Measurements from ENCODE around the gene UBTD1.
A peak's percentile ranks its signal among the peaks of the same experiment; 100 is the strongest.

UBTD1 gene

DNA sequence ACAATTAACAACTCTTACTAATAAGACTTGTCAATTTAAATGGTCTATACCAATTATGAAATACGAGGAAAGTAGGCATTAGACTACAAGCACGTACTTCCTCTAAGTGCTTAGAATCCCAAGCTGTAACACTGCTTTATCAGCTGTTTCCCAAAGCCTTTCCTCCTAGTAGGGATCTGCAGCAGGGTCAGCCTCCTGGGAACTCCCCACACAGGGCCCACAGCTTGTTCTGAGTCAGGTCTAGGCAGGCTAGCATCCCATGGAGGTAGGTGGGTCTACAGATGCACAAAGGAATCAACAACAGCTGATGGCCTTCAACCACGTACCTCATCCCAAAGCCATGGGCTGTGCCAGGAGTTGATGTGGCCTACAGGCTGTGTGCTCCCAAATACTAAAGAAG lies 15.2 kb upstream of the UBTD1 start:
- peak; percentile 69 for DNase-seq (ENCODE audit: low read depth)

DNA sequence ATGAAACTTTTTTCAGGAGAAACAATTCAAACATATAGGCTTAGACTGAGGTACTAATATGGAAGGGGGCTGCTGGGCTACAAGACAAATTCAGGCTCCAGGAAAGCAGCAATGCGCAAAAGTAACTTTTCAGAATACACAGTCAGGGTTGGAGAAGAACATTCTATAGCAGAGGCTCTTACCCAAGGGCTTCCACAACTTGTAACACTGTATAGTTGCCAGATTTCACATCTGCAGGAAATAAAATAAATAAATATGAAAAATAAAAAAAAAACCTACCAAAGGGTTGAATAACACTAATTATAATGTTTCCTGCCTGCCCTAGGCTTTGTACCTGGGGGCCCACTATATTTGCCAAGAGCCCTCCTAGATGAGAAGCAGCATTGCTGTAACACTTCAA lies 14.8 kb upstream of the UBTD1 start:
- DNase-seq (ENCODE audit: low read depth) = peak; percentile 33

DNA sequence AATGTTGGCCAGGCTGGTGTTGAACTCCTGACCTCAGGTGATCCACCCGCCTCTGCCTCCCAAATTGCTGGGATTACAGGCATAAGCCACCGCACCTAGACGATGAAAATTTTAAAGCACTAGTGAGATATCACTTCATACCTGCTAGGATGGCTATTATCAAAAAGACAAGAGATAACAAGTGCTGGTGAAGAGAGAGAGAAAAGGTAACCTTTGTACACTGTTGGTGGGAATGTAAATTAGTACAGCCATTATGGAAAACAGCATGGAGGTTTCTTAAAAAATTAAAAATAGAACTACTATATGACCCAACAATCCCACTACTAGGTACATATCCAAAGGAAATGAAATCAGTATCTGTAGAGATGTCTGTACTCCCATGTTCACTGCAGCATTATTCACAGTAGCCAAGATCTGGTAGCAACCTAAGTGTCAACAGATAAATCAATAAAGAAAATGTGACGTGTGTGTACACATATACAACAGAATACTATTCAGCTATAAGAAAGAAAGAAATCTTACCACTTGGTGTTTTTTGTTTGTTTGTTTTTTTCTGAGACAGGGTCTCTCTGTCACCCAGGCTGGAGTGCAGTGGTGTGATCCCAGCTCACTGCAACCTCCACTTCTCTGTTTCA lies 13.0 kb upstream of the UBTD1 start:
- no peak for DNase-seq (ENCODE audit: low read depth)

DNA sequence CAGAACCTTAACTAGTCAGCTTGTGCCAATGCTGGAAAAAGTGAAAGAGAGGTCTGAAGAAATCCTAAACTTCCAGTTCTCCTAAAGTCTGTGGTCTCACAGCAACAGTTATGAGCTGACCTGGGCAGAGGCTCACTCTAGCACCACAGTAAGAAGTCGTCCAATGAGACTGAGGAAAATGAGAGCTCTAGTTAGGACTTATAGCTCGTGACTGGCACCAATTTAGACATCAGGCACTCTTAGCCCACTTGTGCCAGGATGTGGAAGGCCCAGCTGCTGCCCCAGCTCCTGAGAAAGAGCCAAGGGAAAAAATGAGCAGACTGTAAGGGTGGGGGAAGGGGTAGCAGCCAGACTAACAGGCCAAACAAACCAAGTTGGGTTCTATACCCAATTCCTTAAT lies 8.1 kb upstream of the UBTD1 start:
- DNase-seq (ENCODE audit: low read depth) = no peak

DNA sequence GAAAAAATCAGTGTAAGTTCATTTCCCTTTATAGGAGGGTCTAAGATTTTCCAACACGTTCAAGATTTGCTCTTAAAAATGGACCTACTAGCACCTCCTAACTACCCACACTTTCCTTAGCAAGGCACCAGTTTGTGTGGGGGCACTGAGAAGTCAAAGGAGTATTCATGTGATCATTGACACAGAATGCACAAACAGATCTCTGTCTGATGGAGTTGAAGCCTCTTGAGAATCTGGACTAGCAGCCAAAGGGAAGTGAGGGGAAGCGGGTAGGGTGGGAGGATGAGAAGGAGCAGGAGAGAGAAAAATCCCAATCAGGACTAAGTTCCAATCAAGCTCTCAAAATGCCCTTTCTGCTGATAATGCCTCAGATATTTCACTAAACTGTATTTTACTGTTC lies 4.6 kb upstream of the UBTD1 start:
- DNase-seq (ENCODE audit: low read depth) = no peak

DNA sequence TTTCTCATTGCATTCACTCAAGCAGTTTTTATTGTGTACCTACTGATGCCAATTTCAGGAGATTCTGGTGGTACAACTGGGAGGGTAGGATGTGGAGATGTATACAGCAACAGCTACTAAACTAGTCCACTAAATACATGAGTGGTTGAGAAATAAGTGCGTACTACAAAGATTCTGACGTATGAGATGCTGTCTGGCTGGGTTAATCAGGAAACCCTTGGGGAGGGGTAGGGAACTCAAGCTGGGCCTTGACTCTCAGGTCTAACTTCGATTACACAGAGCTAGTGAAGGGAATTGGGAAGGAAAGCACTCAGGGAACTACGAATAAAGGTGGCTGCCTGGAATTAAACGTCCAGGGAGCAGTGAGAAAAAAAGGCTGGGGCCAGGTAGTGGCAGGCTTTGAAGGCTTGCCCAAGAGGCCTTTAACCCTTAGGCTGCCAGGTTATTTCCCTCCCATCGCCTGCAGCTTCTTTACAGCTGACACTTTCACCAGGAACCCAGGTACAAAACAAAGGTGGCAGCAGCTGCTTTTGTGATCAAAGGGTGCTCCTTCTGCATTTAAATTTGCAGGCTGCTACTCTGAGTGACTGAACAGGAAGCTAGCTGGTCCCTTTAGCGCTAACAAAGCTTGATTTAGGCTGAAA lies 3.7 kb upstream of the UBTD1 start:
- DNase-seq (ENCODE audit: low read depth) = peak; percentile 51

DNA sequence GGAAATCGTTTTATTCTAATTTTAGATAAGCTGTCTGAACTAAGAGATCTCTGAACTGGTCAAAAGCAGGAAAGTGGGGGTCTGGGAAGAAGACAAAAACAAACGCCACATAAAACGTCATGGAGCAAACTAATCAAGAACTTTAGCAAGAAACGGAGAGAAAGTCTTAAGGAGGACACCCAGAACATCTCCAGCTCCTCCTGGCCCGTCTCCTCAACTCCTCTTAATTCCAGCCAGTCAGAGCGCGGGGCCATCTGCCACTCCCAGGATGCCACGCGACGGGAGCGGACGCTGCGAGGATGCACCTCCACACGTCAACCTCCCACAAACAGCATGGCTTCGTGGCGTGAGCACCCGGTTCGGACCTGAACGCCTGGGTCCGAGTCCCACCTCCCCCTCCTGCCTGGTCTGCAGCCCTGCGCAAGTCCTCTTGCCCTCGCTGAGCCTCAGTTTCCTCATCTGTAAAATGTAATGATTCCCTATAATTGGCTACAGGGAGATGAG lies 1.1 kb upstream of the UBTD1 start:
- peak; percentile 88 for DNase-seq (ENCODE audit: low read depth)

DNA sequence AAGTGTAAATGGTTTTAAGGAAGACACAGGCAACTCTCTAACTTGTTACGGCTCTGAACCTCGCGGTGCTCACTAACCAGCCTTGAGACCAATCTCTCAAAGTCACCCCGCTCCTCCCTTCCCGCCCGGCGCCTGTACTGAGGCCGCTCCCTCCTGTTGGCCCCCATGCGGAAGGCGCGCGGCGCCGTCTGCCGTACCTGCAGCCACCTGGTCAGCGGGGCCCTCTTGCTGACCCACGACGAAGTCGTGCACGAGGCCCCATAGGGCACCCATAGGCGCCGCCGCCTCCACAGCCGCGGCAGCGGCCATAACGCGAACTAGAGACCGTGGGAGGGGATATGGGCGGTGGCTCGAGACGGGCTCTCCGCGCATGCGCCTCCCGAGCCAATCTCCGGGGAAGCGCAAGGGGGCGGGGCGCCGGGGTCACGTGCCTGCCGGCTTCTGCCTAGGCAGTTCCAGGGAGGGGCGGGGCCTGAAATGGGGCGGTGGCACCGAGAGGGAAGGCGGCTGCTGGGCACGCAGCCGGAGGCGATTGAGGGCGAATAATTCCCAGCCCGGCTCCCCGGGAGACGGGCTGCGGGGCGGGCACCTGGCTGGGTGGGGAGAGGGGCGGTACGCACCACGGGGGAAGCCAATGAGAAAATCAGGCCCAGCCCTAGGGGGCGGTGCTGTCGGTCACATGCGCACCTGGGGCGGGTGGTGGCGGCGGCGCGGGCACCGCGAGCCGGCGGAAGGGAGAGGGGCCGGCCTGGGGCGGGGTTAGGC lies 466 bp upstream of the UBTD1 start, which contains the start of gene MMS19:
Gene MMS19 (minus strand): TSS at position 347 of the 765 bp plus-strand sequence. CDS start 38 bp downstream, at position 309.
- DNase-seq (ENCODE audit: low read depth) = peak; percentile 98

DNA sequence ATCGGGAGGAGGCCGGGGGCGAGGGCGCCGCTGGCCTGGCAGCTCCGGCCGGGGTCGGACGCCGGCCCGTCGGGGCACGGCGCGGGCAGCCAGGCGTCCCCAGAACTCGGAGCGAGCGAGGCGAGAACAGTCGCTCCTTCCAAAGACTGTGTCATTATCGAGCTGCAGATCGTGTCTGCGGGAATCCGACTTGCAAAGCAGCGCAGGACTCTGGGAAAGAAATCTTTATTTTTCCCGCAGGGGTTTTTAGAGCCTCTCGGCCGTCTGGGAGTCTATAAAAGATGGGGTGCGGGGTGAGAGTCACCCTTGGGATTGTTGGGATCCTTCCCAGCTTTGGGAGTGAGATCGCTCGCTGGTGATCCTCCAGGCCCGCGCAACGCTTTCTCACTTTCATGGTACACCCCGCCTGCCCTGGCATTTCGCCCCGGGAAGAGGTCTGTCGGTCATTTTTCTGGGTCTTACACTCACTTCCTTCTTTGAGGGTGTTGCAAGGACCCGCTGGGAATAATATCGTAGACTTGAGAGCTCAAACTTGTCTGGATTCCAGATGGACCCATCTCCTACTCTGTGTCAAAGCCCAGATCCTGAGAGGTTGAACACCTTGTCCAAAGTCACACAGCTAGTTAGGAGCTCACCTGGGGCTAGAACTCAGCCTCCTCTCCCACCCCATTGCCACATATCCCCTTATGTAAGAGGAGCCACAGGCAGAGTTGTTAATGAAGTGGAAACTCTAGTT lies 1.0 kb downstream of the UBTD1 start:
- peak; percentile 68 for DNase-seq (ENCODE audit: low read depth)

DNA sequence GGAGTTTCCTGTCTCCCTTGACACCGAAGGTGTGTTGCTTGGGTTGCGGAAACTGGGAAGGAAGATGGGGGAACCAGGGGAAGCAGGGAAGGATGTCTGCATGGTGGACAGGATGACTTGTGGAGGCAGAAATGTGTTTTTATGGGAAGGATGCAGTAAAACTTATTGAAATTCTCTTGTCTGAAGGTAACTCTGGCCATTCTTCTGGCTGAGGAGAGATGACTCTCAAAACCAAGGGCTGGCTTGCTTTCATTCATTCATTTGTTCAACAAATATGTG lies 1.5 kb downstream of the UBTD1 start:
- no peak for DNase-seq (ENCODE audit: low read depth)

DNA sequence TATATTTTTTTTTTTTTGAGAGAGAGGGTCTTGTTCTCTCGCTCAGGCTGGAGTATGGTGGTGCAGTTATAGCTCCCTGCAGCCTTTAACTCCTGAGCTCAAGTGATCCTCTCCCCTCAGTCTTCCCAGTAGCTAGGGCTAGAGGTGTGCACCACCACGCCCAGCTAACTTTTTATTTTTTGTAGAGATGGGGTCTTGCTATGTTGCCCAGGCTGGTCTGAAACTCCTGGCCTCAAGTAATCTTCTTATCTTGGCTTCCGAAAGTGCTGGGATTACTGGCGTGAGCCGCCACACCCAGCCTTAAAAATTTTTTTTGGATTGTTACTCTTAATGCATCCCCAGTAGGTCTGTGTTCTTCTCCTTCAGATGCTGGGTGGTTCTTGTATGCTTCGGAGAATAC lies 4.2 kb downstream of the UBTD1 start:
- DNase-seq (ENCODE audit: low read depth) = no peak

DNA sequence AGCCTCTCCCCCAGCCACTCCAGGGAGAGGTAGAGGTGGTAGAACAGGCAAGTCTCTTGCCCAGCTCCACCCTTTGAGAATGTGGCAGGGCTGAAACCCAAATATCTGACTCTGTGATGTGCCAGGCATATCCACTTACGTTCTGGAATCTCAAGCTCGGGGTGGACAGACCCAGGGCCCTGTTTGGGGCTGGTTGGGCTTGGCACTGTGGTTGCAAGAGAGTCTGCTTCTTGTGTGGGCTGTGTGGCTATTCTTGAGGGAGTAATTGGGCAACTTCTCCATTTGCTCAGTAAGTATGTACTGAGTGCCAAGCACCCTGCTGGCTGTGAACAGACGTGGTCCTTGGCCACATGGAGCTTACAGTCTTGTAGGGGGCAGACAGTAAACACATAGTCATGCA lies 4.7 kb downstream of the UBTD1 start:
- no peak for DNase-seq (ENCODE audit: low read depth)

DNA sequence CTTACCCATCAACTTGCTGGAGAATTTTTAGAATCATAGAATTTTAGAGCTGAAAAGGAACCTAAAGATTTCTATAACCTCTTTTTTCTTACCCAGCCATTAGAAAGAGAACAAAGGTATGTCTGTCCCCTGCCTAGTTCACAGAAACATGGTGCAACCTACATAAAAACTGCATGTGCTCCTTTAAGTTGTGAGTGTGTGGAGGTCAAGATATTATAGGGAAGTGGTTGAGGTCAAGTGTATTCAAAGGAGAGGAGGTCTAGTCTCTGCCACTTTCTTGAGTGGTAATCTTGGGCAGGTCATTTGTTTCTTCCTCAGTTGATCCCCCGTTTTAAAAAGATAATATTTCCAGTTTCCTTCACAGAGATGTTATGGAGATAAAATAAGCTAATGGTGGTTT lies 6.4 kb downstream of the UBTD1 start:
- DNase-seq (ENCODE audit: low read depth) = no peak

DNA sequence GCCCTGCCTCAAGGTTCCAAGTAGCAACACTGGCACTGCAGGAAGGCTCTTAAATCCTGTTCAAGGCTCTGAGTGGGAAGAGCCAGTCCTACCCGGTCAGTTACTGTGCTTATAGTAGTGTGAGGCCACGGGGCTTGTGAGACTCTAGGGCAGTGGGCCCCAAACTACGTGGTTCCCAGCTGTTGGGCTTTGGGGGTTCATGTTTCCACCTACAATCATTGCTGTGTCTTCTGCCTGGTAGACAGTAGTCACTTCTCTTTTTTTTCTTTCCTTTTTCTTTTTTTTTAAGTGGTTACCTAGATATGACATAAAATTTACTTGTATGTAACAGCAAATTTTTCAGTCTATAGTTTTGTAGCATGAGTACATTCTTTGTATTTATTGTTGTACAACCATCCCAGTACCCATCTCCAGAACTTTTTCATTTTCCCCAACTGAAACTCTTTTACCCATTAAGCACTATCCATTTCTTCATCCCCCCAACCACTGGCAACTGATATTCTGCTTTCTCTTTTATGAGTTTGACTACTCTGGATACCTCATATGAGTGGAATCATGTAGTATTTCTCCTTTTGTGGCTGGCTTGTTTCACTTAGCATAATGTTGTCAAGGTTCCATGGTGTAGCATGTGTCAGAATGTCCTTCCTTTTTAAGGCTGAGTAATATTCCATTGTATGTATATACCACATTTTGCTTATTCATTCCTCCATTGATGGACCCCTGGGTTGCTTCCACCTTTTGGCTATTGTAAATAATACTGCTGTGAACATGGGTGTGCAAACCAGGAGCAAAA lies 7.7 kb downstream of the UBTD1 start:
- DNase-seq (ENCODE audit: low read depth) = no peak

DNA sequence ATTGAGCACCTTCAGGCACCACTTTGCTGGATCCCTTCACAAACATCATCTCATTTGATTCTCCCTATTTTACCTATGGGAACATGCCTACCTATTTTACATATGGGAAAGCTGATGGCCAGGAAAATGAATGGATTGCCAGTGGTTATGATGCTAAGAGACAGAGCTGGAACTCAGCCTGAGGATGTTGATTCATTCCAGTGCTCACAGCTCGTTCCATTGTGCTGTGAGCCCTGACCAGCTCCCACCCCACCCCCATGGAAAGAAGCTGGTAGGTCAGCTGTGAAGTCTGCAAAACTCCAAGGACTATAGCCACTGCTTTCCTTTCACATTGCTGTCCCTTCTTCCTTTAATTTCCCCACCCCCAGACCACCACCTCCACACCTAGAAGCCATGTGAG lies 9.6 kb downstream of the UBTD1 start:
- DNase-seq (ENCODE audit: low read depth) = peak; percentile 78

DNA sequence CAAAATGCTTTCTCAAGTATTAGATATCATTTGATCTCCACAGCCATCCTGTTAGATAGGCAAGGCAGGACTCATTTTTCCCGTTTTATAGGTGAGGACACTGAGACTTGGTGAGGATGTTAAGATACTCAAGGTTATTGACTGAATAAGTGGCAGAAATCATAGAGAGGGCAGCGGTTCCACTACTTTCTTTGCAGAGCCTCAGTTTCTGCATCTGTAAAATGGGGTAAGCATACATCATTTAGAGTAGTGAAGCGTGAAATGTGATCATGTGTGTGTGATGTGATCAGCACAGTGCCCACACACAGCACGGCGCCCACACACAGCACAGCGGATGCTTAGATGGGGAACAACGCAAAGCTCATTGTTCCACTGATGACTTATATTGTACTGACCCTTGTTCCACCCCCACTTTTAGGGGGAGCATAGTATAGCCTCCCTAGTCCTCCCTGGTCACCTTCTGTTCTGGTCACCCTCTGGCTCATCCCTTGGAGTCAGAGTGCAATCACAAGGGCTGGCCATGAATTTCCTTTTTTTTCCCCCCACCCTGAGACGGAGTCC lies 10.5 kb downstream of the UBTD1 start:
- no peak for DNase-seq (ENCODE audit: low read depth)

DNA sequence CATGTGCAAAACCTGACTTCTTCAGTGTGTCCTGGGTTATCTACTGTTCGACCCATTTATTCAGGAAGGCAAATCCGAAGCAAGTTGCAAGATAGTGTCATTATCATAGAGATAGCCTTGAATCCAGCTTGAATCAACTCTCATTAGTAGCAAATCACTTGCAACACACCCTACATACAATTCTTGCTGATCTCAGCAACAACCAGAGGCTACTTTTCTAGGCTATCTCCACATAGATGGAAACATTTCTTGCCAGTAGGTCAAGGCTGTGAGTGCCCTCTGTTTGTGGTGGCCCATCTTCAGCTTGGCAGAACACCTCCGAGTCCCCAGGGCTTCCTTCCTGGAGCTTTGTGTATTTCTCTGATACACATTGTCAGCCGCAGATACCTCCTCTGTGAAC lies 12.0 kb downstream of the UBTD1 start:
- DNase-seq (ENCODE audit: low read depth) = no peak

DNA sequence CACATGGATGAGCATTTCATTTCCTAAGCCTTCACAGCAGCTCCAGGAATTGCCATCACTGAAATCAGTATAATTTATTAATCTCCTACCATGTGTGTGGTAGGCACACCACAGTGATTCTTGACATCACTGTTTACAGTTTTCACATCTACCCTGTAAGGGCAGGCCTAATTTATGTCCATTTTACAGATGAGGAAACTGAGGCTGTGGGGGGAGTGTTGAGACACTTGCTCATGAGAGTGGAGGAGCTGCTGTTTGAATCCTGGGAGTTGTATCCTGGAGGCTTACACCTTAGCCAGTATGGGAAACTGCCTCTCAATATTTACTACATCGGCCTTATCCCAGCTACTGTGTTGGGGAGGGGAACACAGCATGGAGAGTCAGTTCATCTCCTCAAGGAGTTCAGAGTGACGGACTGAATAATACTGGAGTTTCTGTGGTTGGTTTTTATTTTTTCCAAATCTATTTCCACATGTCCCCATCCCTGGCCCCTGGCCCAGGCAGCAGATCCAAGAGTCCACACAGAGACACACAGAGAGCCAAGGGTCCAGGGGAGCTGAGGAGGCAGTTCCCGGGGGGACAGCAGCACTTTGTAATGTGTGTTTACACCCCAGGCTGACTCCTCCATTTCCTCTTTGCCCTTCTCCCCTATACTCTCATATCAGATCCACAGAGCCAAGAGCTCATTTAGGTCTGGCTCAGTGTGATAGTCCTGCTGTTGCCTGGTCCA lies 13.2 kb downstream of the UBTD1 start:
- DNase-seq (ENCODE audit: low read depth) = no peak

DNA sequence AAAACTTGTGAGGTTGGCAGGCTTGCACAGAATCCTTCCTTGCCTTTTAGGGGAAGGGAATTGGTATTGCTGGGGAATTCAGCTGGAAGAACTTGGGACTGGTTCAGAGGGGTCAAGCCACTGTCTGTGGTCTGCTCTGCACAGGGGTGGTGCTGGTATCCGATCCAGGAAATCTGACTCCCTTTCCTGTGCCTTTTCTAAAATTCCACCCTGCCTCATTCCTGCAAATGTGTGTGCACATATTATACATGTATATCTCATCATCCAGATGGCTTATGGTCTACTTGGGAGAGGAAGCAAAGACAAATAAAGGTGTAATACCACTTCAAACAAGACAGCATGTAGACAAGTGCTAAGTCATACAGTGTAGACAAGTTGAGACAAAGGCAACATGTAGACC lies 14.3 kb downstream of the UBTD1 start:
- DNase-seq (ENCODE audit: low read depth) = no peak

DNA sequence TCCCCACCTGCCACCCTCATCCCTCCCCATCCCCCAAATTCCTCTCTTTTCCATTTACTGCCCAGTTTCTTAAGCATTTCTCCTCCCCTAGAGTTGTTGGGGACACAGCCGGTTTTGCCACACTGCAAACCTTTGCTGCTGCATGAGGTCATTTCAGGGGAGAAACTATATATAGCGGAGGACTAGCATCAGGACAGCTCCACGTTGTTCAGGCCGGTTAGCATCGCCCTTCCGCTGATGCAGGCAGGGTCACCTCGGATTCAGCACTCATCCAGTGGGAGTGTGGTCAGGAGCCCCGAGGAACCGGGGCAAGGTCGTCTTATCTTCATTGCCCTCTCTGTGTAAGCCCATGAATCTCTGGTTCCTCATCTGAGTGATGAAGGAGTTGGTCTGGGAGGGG lies 15.6 kb downstream of the UBTD1 start:
- DNase-seq (ENCODE audit: low read depth) = no peak

Data from iris pigment epithelial cell (primary cell).